ENCODE results near the gene AMOTL1.

The AMOTL1 gene

DNA sequence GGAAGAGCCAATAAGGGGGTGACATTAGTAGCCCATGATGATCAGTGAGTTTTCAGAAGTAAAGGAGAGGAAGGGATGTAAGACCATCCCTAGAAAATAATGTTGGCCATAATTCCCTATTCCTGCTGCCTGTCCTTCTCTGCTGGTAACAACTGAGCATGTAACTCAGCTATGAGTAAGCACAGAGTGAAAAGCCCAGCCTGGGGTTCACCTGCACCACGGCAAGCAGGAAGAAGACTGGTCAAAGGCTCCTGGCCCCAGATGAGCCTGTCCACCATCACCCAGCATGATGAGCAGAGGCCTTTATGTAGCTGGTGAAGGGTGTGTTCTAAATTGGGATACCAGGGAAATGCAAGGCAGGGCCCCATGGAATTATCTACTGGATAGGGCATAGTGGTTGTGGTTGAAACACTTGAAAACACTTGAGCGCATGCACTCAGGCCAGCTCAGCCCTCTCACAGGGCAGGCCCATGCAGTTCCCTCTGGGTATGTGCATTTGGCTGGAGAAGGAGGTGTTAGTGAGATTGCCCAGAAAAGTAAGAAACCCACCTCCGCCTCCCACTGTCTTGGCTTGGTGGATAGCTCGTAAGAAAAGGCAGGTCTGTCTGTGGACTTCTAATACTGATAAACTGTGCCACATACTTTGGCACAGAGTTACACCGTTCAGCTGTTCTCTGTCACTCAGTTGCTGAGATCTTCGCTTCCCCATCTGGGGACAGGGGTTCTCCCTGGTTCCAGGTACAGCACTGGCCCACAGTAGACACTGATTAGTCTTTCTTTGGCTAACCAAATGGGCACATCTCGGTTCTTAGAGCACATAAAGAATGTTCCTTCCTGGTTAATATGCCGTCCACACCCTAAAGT, 86.8 kb downstream of the AMOTL1 start:
- DNase-seq (ENCODE audit: low read depth), result no peak

DNA sequence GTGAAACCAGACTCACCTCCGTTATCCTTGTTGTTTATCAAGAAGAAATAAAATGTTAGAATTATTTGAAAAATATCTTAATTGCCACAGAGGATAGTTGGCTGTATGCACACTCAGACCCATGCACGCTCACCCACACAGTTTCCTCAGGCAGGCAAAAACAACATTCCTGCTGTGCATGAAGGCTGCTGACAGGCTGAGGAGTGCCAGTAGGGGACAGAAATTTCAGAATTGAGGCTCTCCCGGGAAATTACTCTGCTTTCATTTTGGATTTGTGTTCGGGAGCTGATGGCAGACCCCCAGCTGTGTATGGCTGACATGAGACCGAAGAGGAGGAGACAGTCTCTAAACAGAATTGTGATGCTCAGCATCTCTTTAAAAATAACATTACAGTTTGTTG, 87.5 kb downstream of the AMOTL1 start:
- no peak for DNase-seq (ENCODE audit: low read depth)

DNA sequence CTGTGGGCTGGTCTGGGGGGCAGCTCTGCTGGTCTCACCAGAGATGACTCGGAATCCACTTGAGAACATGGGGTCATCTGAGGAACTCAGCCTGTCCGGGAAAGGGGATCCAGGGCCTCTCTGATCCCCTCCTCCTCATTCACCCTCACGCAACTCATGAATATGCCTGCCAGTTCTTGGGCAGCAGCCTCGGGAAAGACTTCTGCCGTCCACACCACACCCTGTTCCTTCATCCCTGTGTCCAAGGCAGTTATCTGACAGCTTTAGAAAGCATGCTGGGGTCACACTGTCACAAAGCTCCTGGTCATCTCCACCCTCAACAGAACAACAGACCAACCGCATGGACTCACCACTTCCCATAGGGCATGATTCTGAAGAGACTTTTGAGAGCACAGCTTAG, 88.3 kb downstream of the AMOTL1 start:
- DNase-seq (ENCODE audit: low read depth), result no peak

DNA sequence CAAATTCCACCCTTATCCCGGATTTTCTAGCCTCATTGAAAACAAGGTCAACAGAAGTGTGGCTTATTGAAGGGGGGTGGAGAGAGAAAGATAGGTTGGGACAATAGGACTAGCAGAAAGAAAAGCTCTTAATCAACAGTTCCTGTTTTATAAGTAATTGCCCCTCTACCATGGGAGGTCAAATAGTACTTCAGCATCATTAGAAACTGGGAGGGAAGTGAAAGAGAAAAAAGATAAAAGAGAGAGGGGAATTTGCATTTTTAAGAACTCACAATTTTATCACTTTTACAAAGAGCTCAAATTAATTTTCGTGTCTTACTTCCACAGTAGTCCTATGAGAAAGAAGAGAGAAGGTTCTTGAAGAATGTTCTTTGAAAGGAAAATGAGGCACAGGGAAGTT, 89.2 kb downstream of the AMOTL1 start:
- DNase-seq (ENCODE audit: low read depth), result no peak

DNA sequence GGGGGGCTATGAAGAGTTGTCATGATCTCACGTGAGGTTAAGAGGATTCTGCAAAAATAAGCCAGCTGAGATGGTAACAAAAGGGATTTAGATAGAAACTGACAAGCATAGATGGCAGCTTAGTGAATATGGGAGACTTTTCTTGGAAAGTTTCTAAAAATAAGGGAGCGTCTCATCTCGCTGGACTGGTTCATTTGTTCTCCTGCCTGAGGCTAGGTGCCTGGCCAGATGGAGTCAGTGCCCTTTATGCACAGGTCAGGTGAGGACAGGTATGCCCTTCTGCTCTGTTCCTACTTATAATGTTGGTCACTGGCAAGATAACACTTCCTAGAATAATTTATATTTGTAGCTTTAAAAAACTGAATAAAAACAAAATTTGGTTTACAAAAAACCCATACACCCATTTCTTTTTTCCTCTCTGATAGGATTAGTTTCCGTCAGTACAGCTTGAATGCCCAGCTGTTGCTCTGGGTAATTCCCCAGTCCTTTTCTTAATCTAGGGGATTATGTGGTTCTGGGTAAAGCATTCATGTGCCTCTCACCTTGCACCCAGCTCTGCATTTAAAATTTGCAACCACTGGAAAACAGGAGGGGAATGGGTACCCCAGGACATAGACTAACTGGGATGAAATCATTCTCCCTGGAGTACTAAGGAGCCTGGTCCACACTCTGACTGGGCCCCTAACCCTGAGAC, 90.0 kb downstream of the AMOTL1 start:
- DNase-seq (ENCODE audit: low read depth), result no peak

DNA sequence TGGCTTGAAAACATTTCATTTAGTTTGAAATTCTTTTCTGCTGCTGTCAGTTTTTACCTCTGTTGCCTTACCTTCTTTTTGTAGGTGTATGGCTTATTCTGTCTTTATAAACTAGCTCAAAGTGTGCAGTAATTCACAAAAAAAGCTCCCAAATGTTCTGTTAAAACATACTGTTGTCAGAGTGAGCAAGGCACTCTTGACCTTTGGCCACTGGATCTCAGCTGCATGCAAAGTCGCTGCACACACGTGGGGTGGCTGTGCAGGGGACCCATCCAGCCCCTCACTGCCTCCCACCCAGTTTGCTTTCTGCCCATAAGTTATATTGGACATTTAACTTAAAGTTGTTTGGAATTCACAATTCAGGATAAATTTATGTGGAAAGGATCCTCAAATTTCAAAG, 92.2 kb downstream of the AMOTL1 start:
- DNase-seq (ENCODE audit: low read depth), result no peak

DNA sequence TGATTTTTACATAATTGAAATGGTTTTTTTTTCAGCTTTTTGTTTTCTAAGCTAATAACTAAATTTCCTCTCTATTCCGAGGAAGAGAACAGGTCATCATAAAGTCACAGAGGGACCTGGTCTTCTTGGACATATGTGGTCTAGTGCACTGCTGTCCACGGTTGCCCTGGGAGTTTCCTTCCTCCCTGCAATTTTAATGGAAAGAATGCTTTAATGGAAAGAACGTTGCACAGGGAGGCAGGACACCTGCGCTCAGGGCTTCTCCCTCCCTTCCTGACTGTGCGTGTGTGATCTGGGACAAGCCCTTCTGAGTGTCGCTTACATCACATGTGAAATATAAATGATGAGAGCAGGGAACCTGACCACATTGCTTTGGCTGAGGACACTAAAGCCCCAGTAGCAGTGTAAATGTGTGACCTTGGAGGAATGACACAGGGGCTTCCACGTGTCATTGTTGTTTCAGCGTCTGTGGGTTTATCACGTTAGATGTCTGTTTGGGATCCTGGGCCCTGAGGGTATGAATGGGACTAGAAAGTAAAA, 93.2 kb downstream of the AMOTL1 start:
- DNase-seq (ENCODE audit: low read depth), result no peak

DNA sequence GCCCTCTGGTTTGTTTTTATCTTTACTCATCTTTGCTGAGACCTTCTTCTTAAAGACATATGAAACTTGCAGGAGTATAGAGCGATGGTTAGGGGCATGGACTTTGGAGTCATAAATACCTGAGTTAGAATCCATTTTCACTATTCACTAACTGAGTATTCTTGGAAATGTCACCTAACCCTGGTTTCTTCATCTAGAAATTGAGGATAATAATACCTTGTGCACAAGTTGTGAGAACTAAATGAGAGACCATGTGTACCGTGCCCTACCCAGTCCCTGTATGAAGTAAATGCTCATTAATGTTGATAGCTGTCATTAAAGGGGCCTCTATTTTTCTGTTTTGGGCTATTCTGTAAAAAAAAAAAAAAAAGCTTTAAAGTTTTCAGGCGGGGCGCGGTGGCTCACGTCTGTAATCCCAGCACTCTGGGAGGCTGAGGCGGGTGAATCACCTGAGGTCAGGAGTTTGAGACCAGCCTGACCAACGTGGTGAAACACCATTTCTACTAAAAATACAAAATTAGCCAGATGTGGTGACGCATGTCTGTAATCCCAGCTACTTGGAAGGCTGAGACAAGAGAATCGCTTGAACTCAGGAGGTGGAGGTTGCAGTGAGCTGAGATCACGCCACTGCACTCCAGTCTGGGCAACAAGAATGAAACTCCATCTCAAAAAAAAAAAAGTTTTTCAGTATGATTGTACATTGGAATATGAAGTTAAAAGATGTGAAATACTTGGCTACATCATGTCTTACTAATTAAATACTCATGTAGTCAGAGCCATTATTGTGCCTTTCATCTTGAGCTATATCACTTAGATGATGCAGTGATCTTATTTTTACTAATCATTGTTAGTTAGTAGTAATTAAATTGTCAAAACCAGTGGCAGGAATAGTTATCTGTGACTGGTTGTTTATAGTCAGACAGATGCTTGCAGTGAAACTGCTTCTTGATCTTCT, 95.0 kb downstream of the AMOTL1 start:
- DNase-seq (ENCODE audit: low read depth), result no peak

DNA sequence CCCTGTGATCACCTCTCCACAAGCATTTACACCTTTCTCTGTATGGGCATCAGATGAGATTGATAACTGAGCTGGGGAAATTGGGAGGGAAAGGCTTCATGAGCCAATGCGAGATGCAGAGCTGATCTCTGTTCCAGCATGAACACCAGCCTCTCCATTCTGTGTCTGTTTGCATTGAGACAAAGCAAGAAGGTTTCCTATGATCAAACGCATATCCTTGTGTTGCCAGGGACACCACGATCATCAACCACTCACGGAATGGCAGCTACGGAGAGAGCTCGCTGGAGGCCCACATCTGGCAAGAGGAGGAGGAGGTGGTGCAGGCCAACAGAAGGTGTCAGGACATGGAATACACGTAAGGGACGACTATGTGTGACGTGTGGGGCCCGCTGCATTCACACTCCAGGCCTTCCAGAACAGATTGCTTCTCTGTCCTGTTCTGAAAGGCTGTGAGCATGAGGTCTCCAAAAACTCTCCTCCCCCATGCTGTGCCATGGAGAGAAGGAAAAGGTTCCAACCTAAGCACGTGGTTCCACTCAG, 96.4 kb downstream of the AMOTL1 start:
- DNase-seq (ENCODE audit: low read depth), result no peak

DNA sequence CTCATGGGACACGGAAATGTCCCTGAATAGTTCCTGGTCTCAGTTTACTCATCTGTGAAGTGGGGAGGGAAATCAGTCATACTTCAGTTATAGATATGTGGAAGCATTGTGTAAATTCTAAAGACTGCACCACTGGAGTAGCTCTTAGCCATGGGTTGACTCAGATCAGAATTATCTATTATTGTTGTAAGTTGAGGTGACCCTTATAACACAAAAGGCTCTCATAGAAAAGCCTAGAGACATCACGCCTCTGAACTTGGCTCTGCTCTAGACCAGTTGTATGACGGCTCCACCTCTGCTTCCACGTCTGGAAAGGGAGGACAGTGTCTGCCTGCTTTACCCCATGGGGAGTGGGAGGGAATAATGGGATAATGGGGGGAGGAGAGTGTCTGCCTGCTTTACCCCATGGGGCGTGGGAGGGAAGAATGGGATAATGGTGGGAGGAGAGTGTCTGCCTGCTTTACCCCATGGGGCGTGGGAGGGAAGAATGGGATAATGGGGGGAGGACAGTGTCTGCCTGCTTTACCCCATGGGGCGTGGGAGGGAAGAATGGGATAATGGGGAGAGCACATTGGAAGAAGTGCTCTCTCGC, 98.2 kb downstream of the AMOTL1 start:
- no peak for DNase-seq (ENCODE audit: low read depth)

DNA sequence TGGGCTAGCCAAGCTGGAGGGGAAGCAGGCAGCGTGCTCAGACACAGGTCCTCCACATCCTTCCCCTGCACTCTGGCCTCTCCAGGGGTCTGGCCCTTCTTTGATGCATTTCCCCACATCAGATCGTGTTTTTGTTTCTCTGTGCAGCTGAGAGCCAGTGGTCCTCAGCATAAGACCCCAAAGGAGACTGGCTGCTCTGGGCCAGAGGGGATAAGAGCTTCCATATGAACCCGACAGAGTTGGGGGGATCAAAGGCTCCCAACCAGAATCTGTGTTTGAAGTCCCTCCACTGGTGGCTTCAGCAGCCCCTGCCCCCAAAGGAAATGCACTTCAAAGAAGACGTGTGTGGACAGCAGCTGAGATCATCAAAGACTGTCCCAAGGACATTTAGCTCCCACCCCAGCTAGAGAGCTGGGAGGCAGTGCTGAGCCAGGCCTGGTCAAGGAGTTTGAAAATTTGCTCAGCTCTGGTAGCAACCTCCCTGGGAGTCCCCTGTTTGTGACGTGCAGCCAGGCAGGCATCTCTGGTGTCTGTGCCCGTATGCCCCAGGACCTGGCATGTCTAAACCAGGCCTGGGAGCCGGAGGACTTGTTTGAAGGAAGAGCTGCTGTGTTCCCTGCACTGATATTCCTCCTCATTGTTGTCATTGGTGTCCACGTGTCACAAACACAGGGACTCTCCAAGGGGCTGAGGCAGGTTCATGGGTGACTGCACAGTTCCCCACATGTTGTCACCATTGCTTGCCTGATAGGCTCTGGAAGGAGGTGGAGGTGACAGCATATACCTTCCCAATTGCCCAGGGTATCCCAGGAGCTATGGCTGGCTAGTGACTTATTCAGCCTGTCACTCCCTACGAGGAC, 99.0 kb downstream of the AMOTL1 start:
- DNase-seq (ENCODE audit: low read depth), result no peak

DNA sequence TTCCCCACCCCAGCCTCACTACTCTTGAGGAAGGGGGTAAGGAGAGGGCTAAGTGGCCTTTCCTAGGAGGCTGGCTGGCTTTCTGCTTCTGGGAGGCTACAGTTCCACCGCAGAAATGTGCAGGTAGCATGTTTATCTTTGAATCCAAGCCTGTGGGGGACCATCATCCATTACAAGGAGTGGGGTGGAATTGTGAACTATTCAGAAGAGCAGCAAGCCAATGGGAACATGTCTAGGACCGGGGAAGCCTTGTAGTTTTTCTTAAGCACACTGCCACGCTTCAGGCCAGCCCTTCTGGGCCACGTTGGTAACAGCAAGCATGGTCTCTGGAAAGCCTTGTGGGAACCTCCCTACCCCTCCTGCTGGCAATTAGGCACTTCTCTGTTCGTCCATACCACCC, 100.3 kb downstream of the AMOTL1 start:
- no peak for DNase-seq (ENCODE audit: low read depth)

DNA sequence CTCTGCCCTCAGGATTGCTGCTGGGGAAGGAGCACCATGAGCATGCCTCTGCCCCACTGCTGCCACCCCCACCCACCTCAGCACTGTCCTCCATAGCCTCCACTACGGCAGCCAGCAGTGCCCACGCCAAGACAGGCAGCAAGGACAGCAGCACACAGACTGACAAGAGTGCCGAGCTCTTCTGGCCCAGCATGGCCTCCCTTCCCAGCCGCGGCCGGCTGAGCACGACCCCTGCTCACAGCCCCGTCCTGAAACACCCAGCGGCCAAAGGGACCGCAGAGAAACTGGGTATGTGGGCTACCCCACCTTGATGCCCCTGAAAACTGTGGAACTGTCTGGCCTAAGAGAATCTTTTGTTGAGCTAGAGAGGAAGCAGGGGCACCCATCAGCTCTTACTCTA, 101.0 kb downstream of the AMOTL1 start:
- no peak for DNase-seq (ENCODE audit: low read depth)

DNA sequence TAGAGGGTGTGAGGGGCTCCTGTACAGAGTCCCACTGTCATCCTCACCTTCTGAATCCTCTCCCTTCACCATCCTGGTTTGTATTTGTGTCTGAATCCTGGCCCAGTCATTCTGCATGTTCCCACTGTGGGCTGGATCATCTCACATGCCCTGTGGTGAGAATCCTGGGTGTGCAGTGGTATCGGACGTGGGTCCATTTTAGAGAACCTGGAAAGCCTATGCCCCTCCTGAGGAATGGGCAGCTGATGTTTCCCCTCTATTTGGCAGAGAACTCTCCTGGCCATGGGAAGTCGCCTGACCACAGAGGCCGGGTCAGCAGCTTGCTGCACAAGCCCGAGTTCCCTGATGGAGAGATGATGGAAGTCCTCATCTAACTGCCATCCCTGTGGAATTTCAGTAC, 102.3 kb downstream of the AMOTL1 start:
- DNase-seq (ENCODE audit: low read depth), result no peak

DNA sequence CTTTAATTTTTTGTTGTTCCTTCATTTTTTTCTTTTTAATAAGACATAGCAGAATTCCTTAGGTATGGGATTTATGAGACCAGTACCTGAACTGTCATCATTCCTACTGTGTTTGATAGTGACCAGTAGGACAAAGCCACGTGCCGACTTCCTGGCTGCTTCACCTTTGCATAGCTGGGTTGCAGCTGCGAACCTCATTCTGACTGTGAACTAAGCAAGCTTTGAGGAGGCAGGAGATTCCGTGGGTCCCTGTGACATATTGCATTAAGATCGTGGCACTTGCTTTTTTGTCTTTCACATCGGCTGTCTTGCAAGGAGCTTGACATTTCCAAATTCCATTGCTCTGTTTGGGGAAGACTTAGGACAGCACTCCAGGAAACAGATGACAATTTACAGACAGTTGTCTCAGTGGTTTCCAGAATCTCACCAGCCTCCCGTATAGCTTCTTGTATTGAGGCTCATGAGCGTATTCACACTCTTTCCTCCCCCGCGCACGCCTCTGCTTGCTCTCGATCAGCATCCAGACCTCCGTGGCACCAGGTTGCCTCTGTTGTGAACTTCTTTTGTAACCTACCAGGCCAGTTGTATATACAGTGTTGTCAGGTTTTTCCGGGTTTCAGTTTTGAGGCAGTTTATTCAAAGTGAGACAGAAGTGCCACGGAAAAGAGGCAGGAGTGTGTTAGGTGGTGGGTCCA, 103.5 kb downstream of the AMOTL1 start:
- DNase-seq (ENCODE audit: low read depth), result no peak

DNA sequence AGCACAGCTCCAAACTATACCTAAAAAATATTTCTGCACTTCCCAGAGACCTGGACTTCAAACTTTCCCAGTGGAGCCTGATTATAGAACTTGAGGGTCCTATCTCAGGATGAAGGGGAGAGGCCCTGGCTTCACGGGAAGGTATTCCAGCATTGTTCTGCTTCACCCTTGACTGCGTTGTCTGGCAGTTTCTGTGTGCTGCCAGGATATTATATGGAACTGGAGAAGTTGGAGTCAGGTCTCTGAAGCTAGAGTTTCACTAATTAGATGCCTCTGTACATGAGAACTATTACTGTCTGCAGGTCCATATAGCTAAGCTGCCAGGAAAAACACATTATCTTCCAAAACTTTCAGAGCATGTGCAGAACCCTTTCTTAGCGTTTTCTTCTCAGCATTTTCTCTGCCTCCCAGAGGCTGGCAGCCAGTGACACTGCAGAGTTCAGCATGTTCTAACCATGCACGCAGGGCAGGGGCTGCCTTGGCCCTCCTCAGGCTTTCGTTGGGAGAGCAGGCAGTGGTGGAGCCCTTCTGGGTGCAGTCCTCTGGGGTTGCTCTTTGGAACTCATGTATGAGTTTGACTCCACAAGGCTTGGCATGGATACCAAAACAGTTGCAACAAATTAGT, 105.9 kb downstream of the AMOTL1 start:
- peak; percentile 30 for DNase-seq (ENCODE audit: low read depth)

DNA sequence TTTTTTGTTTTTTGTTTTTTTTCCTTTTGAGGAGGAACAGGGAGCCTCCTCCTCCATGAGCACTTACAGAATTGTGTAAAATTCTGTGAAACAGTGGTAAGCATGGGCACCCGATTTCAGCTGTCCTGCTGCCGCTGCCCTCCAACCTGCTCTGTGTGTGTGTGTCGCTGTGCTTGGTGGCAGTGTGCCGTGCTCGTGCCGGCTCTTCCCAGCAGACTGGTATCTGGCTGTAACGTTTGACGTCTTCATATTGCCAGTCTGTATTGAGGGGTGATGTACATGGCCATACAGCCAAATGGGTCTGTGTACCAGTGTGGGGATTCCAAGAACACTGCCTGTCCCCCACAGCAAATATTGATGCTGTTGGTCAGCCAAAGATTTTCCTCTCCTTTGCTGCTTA, 108.1 kb downstream of the AMOTL1 start:
- no peak for DNase-seq (ENCODE audit: low read depth)

DNA sequence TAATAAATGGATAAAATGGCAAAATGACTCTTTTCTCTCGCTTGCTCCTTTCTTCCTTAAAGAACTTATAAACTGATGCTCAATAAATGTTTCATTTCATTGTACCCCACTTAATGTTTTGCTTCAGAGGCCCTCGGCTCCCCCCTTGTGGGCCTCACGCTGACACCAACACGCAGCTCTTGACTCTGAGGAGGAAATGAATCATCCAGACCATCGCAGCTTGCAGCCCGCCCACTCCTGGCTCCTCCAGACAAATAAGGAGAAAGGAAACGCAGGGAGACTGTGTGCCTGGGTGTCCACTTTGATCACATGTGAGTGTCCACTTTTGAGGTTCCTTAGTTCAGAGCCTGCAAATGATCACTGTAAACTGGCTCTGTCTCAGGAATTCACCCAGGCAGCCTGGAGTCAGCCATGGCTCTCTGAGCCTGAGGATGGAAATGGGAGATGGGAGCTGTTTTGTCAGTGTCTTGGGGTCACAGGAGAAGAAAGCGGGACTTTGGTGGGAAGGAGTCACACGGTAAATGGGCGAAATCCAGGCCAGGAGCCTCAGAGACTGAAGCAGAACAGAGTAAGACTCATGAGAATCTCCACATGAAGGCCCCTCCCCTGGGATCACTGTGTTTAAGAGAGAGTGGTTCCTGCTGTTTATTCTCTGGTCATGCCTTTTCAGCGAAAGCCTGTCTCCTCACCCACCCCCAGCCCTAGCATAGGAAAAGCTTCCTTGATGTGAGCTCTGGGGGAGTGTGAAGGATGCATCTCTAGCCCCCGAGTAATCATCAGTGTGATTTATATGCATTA, 108.7 kb downstream of the AMOTL1 start:
- peak; percentile 88 for DNase-seq (ENCODE audit: low read depth)

Measured in fibroblast of the conjunctiva (primary cell).